Activated effector memory CD4-positive, alpha-beta T cell treated with anti-CD3 and anti-CD28 coated beads, Interleukin-2, amount 50 U/mL, for 16 hours (primary cell): ENCODE measurements around the gene UCHL5.
A peak's percentile ranks its signal among the peaks of the same experiment; 100 is the strongest.
"Not testable (repeated sequence)": the region's sequence is repeated elsewhere in the genome, so short reads cannot be mapped to it uniquely, and the experiment has no call there.

Source experiments
- DNase-seq: peaks from one replicate; pipeline ENCODE4 v3.0.0-alpha.2; 2020

UCHL5 gene

DNA sequence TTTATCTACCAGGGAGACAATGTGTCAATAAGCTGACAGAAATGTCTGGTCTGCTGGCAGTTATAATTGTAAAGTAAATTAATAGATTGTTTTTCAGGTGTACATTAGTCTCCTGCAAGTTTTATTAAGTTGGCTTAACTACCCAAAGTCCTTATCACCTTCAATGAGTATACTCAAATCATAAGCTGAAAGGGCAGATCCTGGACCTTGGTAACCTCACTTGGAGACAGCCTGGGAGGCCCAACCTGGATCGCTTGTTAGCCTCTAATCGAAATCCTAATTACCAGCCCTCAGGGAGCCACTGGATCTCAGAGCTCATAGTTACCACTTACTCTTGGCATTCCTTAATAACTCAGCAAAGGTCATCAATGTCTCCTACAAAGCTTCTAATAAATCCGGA lies 49.7 kb downstream of the UCHL5 start:
- no peak for DNase-seq

DNA sequence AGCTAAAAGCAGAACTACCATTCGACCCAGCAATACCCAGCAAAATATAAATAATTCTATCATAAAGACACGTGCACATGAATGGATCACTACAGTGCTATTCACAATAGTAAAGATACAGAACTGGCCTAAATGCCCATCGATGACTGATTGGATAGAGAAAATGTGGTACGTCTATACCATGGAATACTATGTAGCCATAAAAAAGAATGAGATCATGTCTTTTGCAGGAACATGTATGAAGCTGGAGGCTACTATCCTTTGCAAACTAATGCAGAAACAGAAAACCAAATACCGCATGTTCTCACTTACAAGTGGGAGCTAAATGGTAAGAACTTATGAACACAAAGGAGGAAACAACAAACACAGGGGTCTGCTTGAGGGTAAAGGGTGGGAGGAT lies 53.4 kb downstream of the UCHL5 start:
- no peak for DNase-seq

DNA sequence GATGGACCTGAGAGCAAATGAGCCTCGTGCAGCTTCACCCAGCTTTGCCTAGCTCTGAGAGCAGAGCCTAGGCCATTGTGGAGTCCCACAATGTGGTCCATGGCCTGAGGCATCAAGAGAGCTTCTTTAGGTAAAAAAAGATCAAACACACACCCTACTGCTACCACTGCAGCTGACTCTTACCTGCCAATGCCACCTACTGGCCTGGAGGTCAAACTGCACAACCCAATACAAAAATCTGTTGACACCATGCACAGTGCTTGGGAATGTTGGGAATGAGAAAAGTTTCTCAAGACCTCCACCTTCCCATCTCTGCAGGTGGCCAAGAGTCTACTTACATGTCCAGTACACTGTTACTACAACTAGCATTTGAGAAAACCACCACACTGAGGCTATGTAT lies 60.6 kb downstream of the UCHL5 start:
- DNase-seq = no peak

DNA sequence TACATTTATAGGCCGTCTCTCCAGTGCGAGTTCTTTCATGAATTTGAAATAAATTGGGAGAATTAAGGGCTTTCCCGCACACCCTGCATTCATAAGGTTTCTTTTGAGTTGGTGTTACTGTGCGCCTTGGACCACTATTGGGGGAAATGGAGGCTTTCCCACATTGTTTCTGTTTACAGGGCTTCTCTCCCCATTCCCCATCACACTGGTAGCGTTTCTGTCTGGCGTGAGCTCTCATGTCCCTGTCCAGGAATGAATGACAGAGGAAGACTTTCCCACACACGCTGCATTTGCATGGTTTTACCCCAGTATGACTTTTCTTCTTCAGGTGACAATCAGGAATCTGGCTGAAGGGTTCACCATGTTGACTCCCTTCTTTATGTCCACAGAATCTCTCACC lies 65.0 kb downstream of the UCHL5 start:
- no peak for DNase-seq

DNA sequence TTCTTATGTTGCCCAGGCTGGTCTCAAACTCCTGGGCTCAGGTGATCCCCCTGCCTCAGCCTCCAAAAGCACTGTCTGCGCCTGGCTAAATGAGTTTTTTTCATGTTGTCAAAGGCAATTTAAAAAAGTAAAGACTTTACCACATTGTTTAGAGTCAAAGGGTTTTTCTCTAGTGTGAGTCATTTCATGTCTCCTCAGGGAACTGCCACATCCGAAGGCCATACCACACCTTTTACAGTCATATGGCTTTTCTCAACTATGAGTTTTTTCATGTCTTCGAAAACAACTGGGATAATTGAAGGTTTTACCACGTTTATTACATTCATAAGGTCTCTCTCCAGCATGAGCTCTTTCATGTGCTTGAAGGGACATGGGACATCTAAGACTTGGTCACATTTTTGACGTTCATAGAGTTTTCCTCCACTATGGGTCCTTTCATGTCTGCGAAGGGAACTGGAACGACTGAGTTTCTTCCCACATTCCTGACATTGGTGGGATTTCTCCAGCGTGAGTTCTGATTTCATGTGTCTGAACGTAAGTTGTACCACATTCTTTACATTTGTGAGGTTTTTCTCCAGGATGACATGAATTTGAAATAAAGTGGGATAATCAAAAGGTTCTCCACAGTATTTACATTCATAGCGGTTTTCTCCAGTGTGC lies 65.6 kb downstream of the UCHL5 start:
- no peak for DNase-seq

DNA sequence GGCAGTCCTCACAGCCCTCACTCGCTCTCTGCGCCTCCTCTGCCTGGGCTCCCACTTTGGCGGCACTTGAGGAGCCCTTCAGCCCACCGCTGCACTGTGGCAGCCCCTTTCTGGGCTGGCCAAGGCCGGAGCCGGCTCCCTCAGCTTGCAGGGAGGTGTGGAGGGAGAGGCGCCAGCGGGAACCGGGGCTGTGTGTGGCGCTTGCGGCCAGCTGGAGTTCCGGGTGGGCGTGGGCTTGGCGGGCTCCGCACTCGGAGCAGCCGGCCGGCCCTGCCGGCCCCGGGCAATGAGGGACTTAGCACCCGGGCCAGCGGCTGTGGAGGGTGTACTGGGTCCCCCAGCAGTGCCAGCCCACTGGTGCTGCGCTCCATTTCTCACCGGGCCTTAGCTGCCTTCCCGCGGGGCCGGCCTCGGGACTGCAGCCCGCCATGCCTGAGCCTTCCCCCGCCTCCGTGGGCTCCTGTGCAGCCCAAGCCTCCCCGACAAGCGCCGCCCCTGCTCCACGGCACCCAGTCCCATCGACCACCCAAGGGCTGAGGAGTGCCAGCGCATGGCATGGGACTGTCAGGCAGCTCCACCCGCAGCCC lies 72.3 kb downstream of the UCHL5 start:
- not testable (repeated sequence) for DNase-seq

DNA sequence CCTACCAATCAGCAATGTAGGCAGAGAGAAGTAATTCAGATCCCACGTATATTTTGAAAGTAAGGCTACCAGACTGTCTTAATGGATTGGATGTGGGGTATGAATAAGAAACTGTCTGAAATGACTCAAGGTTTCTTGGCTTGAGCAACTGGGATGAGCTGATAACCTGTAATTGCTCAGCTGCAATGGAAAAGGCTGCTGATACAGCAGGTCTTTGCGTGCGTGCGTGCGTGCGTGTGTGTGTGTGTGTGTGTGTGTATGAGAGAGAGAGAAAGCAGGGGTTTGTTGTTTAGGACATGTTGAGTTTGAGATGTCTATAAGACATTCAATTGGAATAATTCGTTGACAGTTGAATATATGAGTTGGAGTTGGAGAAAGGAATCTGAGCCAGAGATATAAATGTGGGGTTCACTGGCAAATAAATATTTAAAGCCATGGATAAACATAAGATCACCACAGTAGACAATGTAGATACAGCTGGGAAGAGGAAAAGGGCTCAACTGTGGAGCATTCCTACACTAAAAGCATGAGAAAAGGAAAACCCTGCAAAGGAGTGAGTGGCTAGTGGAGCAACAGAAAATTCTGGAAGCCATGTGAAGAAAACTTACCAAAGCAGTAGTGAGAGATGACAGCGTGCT lies 72.9 kb downstream of the UCHL5 start:
- DNase-seq = peak; percentile 73

DNA sequence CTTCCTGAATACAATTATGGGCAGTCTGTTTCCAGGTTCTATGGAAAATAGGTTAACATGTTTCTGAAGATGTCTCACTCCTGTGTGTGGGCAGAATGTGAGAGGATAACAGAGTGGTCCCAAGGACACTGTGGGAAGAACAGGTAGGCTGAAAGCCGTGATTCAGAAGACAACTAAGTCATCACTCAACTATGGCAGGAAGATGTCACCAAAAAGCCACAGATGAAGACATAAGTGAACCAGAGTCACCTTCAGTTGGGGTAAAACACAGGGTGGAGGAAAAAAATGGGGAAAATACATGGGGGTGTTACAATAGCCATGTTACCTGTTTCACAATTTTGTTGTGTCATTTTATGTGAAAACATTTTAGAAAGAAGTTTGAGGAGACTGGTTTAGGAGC lies 75.1 kb downstream of the UCHL5 start:
- DNase-seq = no peak

DNA sequence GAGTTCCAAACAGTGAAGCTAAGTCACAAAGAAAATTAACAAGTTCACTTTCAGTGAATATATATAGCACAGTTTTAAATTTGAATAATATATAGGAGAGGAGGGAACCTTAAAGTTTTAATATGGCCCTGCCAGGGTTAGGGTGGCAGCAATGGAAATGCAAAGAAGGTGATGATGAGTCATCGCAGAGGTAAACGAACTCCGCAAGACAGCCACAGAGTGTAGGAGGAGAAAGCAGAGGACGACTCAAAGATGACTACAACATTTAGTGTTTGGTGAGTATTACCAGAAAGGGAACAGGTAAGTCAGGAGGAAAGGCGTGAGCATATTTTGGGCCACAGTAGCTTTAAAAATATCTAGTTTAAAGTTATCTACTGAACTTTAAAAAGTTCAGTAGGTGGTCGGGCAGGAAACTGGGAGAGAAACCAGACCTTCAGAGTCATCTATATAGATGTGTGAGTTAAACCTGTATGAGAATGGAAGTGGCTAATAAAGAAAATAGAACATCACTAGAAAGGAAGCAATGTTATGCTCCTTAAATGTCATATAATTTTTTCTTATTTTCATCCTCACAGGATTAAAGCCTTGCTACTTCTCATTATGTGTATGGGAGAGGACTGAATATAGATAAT lies 75.7 kb downstream of the UCHL5 start:
- DNase-seq = peak; percentile 70

DNA sequence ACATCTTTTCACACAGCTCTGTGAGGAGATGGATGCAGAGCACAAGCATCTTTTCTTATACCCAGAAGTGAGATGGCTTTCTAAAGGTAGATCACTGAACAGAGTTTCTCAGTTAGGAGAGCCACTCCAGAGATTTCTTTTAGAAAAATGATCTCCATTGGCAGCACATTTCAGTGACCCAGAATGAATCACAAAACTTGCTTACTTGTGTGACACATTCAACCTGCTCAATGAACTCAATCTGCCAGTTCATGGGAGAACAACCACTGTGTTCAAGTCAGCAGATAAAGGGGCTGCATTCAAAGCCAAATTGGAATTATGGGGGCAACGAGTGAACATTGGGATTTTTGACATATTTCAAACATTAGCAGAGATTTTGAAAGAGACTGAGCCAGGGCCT lies 78.3 kb downstream of the UCHL5 start:
- no peak for DNase-seq

DNA sequence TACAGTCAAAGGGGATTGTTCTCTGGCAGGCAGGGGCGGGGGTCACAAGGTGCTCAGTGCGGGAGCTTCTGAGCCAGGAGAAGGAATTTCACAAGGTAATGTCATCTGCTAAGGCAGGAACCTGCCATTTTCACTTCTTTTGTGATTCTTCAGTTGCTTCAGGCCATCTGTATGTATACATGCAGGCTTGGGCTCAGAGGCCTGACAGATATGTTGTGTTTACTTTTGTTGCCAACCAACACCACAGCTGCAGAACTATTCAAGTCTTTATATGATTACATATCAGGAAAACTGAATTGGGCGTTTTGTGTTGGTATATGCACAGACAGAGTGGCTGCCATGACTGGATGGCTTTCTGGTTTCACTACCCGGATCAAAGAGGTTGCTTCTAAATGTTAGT lies 78.8 kb downstream of the UCHL5 start:
- DNase-seq = not testable (repeated sequence)

DNA sequence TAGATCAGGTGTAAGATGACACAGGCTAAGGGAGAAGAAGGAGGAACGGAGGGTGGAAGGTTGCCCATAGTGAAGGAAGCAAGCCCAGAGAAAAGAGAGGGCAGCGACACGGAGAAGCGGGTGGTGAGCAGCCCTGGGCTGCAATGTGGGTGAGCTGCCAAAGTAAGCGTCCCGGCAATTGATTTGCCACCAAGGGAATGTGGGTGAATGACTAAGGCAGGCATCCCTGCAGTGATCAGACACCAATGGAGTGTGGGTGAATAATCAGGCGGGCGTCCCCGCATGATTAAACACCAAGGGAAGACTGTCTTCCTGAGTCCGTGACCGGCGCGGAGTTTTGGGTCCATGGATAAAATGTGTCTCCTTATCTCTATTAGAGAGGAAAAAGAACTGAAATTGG lies 79.6 kb downstream of the UCHL5 start:
- no peak for DNase-seq

DNA sequence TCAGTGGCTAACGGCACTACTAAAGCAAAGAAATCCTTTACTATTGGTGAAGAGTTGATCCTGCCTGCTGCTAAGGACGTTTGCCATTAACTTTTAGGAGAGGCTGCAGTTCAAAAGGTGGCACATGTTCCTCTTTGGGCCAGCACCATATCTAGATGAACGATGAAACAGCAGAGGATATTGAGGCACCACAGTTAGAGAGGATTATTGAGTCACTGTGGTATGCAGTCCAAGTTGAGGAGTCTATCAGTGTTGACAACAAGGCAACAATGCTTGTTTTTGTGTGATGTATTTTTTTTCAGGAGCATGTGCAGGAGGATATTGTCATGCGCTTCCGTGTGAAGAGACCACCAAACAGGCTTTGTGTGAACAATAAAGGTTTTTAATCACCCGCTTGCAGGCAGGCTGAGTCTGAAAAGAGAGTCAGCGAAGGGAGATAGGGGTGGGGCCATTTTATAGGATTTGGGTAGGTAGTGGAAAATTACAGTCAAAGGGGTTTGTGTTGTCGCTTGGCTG lies 80.9 kb downstream of the UCHL5 start:
- DNase-seq = no peak

DNA sequence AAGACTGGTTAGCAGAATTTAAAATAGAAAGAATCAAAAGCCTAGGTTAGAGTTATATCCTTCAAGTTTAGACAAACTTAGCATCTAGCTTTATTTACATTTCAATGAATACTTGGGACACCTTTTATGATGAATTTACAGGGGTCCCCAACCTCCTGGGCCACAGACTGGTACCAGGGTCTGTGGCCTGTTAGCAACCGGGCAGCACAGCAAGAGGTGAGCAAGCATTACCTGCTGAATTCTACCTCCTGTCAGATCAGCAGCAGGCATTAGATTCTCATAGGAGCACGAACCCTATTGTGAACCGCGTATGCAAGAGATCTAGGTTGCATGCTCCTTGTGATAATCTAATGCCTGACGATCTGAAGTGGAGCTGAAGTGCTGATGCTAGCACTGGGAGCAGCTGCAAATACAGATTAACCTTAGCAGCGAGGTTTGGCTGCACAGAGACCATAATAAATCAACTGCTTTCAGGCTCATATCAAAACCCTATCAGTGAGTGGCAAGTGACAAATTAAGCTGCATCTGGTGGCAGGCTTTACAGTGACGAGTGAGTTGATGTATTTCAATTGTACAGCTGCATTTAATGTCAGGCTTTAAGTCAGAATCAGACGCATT lies 82.0 kb downstream of the UCHL5 start:
- DNase-seq = no peak

DNA sequence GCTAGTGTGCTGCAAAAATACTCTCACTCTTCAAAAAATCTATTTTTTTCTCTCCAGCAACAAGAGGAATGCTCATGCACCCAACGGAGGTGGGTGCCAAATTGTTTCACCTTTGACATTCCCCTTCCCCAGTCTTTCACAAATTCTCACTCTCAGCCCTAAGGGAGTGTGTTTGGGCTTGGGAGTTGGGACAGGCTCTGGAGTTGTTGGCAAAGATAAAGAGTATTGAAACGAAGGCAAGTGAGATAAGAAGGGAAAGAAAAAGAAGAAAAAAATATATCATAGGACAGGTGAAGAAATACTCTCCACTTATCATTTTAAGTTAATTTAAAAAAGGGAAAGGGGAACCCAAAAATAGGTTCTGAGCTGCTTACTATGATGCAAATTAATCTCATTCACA lies 82.6 kb downstream of the UCHL5 start:
- no peak for DNase-seq

DNA sequence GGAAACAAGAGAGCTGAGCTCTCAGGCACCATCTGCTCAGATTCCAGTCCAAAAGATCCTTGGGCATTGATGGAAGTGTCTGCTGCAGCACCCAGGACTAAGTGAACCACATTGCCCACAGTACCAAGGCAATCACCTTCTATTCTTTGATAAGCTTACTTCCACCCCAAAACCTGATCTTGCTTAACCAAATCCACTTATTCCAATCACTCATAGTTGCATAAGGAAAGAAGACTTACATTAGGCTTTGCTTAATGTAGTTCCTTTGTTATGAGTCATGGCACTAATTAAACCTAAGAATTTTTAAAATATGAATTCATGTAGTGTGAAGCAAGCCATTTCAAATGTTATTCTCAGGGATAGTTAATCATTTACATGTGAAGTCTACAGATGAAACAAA lies 84.5 kb downstream of the UCHL5 start:
- no peak for DNase-seq

DNA sequence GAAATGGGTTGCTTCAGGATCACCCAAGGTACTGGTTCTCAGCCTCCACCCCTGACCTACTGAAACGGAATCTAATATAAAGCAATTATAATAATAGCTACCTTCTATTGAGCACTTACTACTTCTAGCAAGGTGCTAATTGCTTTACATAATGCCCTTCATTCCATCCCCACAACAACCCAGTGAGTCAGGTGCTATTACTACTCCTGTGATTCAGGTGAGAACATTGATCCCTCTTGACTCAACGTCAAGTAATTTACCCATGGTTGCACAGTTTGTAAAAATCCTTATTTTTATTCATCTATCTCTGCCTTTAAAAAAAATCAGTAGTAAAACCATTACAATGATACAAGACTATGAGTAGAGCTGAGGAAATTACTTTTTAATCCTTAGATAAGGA lies 85.2 kb downstream of the UCHL5 start:
- DNase-seq = no peak

DNA sequence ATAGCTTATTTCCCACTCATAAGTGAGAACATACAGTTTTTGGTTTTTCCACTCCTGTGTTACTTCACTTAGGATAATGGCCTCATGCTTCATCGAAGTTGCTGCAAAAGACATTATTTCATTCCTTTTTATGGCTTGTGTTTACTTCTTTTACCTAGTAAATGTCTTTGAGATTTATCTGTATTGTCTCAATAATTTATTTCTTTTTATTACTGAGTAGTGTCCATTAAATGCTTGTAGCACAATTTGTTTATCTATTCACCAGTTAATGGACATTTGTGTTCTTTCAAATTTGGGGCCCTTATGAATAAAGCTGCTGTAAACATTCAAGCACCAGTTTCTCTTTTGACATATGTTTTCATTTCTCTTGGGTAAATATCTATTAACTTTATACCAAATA lies 86.0 kb downstream of the UCHL5 start:
- no peak for DNase-seq

DNA sequence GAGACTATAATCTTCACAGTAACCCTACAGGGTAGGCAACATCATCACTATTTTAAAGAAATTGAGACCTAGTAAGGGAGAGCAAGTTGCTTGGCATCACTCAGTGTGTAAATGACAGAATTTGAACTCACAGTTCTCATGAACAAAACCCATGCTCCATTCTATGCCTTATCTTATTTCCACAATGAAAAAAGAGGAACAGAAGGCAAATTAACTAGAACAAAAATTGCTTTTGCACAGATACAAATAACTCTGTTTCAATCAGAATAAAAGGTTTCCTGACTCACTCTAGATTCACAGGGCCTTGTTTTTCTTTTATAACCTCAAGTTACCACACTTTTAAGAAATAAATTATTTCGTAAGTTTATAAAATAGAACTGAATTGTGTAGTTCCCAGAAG lies 90.1 kb downstream of the UCHL5 start:
- no peak for DNase-seq

DNA sequence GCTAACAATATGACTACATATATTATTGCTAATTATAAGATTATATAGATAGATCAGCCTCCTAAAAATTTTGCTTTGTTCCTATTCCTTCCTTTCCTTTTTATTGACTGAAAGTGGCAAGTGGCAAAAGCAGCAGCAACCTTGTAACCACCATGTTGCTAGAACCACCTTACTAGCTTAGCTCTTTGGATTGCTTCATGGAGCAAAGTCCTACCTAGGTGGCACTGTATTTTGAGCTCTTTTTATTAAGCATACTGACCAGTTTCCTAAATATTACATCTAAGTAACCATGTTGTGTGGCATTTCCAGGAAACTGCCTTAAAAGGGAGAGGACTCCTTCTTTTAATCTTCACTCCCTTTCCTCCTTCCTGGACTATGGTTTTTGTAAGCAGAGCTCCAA lies 90.8 kb downstream of the UCHL5 start:
- DNase-seq = no peak

DNA sequence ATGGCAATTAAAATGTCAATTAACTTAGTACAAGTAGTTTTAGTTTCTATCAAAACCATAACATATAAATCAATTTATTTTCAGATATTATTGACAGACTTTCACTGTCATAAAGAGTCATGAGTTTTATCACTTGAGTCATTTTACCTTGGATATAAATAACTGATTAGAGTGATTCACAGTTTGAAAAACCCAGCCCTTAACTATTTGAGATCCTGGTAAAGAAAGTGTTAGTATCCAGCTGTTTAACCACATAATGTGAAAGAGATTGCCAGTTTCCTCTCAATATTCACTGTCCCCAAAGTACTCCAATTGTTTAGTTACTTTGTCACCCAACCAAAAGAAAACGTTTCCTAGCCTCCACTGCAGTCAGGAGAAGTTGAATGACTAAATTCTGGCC lies 91.3 kb downstream of the UCHL5 start:
- DNase-seq = no peak

DNA sequence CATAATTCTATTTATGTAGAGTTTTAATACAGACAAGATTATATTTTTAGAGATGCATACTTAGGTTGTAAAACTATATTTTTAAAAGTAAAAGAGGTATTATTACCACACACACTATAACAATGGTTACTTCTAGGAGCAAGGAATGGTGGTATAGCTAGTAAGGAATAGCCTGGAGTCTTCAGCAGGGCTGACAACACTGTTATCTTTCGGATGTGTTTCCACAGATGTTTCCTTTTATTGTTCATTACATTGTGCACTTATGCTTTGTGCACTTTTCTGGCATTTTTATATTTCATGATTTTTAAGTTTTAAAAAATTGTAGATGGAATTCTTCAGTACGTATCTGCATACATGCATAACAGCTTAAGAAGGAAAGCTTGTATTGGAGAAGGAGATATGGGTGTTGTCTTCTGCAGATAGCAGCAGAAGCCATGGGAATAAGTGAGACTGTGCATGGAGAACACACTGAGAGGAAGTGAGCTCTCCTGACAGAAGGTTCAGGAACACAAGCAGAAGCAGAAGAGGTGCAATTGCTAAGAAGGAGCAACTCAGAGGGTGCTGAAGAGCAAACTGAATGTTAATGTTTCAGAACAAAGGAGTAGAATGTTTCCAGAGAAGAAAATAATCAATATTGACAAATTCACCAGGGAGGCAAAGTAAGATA lies 91.8 kb downstream of the UCHL5 start:
- no peak for DNase-seq

DNA sequence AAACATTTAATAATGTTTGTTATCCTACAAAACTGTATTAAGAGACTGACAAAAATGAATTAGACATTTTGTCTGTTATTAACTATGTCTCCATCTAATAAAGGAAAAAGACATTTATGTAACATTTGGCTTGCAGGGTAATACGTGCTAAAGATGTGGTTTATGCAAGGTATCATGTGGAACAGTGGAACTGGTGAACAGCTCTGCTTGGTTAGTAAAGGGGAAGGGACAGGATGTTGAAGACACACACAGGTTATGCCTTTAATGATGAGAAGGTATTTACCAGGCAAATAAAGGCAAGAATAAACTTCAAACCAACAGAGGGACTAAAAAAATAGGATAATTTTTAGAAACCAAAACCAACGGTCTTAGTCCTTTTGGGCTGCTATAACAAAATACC lies 93.1 kb downstream of the UCHL5 start:
- no peak for DNase-seq
